Fibroblast of skin of abdomen (primary cell): ENCODE measurements around the gene NOL4L.
"Not testable (repeated sequence)": the region's sequence is repeated elsewhere in the genome, so short reads cannot be mapped to it uniquely, and the experiment has no call there.

Source experiments
- DNase-seq: peaks from one replicate; pipeline ENCODE4 v3.0.0-alpha.2; 2013

Gene NOL4L

DNA sequence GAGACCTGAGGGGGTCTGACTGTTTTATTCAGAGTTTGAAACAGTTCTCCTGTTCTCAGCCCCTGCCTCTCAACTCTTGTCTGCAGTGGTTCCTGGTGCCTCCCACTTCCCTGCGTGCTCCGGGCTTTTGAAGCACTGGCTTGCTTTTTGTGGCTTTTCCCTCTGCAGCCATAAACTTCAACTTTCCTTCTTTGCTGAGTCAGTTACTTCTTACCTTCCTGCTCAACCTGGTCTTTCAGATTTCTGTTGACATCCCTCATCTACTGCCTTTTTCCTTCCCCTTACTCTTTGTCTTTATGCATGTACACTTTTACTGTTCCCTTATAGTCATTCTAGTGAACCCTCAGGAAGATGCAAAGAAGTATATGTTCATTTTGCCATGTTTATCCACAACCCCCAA is 169.6 kb downstream of the NOL4L start:
- DNase-seq, result no peak

DNA sequence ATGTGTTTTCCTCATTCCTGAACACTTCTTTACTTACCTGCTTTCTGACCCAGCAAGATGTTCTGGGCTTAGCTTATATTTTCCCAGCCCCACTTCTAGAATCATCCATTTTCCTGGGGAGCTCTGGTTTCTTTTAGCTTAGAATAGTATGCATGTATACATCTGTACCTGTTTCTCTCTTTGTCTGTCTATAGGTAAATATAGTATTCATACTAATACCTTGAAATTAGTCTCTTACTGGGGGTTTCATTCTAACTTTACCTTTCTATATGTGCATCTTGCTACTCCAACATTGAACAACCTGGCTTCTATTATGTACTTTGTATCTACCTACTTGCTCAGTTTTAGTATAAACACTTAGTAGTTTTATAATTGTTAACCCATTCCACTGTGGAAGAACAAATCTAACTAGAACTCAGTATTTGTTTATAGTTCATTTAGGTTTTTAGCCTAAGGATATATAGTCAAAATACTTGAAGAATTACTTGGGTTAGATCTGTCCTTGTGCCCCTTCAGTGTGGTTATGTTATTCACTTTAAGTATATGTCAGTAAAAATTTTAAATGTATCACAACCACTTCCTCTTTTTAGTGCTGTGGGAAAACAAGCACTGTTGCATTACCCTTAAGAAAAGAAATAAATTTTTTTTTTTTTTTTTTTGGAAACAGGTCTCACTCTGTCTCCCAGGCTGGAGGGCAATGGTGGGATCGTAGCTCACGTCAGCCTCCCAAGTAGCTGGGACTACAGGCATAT is 173.0 kb downstream of the NOL4L start:
- DNase-seq, result no peak

DNA sequence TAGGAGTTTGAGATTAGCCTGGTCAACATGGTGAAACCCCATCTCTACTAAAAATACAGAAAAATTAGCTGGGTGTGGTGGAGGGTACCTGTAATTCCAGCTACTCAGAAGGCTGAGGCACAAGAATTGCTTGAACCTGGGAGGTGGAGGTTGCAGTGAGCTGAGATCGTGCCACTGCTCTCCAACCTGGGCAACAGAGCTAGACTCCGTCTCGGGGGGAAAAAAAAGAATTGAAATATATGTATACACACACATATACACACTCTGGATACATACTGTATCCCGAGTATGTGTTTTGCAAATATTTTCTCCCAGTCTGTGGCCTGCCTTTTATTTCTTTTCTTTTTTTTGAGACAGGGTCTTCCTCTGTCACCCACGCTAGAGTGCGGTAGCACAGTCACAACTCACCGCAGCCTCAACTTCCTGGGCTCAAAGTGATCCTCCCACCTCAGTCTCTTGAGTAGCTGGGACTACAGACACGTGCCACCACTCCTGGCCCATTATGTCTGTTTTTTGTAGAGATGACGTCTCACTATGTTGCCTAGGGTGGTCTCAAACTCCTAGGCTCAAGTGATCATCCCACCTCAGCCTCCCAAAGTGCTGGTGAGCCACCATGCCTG is 177.9 kb downstream of the NOL4L start:
- not testable (repeated sequence) for DNase-seq

DNA sequence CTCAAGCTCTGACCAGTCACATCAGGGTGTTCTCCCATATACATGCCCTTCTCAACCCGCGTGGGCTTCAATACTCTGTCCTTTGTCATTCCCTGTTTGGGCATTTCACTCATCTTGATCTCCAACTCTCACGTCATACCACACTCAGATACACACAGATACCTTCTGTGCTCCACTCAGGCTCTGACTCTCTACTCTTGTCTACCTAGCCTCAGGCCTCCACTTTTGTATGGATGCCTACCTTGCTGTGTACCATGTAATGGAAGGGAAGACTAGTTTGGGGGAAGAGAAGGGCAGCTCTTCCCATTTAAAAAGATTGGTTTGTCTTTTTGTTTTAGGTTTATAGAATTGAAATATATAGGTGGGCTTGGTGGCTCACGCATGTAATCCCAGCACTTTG is 178.4 kb downstream of the NOL4L start:
- DNase-seq, result no peak

DNA sequence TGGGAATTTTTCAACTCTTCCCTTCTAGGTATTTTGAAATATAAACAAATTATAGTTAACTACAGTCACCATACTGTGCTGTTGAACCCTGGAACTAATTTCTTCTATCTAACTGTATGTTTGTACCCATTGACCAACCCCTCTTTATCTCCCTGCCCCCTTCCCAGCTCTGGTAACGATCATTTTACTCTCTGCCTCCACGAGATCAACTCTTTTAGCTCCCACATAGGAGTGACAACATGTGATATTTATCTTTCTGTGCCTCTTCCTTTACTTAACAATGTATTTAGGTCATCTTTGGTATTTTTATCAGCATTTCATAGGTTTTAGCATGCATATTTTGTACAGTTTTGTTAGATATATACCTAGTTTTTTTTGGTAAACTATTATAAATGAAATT is 181.1 kb downstream of the NOL4L start:
- no peak for DNase-seq

DNA sequence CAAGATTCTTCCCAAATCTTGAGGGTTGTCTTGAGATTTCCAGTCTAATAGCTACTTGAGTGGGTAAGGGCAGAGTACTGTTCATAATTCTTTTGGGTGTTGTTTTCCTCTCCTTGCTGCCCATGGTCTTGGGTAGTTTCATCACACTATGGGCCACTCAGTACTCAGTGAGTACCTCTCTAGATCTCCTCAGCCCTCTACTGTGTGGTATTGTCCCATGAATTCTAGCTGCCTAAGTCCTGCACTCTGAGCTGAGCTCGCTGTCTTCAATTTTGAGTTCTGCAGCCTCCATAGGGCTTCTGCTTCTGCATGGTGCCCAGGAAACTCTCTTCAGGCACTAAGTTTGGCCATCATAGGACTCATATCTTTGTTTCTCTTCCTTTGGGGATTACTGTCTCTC is 184.7 kb downstream of the NOL4L start:
- DNase-seq, result no peak

DNA sequence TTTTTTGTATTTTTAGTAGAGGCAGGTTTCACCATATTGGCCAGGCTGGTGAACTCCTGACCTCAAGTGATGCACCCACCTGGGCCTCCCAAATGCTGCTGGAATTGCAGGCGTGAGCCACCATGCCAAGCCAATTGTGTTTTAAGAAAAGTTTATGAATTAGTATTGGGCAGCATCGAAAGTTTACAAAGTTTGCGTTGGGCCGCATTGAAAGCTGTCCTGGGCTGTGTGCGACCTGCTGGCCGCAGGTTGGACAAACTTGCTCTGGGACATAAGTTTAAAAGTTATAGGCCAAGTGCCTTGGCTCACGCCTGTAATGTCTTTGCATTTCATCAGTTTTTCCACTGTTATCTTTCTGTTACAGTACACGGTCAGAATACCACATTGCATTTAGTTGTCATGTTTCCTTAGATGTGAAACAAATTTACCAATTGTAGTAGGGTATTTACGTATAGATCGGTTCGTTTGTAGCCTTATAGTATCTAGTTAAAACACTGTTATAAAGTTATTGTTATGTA is 187.5 kb downstream of the NOL4L start:
- no peak for DNase-seq

DNA sequence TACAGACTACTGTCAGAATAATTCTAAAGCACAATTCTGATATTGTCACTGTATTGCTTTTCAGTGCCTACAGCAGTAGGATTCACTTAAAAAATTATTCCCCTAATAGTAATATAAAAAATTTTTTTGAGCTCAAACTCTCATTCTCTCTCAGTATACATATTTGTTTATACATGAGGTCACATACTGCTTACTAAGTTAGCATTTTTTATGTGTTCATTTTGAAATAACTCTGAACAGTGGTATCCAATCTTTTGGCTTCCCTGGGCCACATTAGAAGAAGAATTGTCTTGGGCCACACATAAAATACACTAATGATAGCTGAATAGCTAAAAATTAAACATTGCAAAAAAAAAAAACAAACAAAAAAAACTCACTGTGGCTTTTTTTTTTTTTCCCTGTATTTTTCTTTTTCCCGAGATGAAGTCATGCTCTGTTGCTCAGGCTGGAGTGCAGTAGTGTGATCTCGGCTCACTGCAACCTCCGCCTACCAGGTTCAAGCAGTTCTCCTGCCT is 188.4 kb downstream of the NOL4L start:
- no peak for DNase-seq

DNA sequence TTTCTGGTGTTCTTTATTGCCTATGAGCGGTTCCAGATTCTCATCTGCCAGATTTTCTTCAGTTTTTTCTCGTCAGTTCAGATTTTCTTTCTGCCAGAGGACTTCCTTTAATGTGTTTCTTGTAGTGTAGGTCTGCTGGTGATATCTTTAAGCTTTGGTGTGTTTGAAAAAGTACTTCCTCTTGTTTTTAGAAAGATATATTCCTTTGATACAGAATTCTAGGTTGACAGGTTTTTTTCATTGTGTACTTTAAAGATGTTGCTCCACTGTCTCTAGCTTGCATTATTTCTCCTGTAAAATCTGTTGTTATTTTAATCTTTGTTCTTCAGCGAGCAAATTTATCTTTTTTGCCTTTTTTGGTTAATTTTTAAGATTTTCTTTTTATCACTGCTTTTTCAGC is 190.1 kb downstream of the NOL4L start:
- DNase-seq, result no peak
